Islet of Langerhans (tissue), 1 donor: ENCODE results near the gene LDLRAD3.

Source experiments
- FAIRE-seq: peaks from one replicate; lab custom pipeline; 2011; peaks lifted over from hg19 to GRCh38; lab: Jason Lieb, UNC

The LDLRAD3 gene

GRCh38 chr11:36051235-36052144 is 107.6 kb downstream of the LDLRAD3 start:
- no peak for FAIRE-seq

GRCh38 chr11:36053281-36053680 is 109.4 kb downstream of the LDLRAD3 start:
- FAIRE-seq = no peak

- FAIRE-seq = no peak
These were observed 110.0 kb downstream of the LDLRAD3 start for GRCh38 chr11:36053862-36054261.

- no peak for FAIRE-seq
These were observed 110.8 kb downstream of the LDLRAD3 start for GRCh38 chr11:36054628-36055027.

- FAIRE-seq = no peak
These were observed 112.4 kb downstream of the LDLRAD3 start for GRCh38 chr11:36056160-36056751.

GRCh38 chr11:36057379-36058042 is 113.6 kb downstream of the LDLRAD3 start:
- no peak for FAIRE-seq

- no peak for FAIRE-seq
These were observed 115.8 kb downstream of the LDLRAD3 start for GRCh38 chr11:36059660-36060059.

- no peak for FAIRE-seq
These were observed 117.1 kb downstream of the LDLRAD3 start for GRCh38 chr11:36060926-36061325.

- no peak for FAIRE-seq
These were observed 117.6 kb downstream of the LDLRAD3 start for GRCh38 chr11:36061471-36061870.

- no peak for FAIRE-seq
These were observed 119.0 kb downstream of the LDLRAD3 start for GRCh38 chr11:36062796-36063365.

GRCh38 chr11:36065436-36065835 is 121.6 kb downstream of the LDLRAD3 start:
- no peak for FAIRE-seq

- no peak for FAIRE-seq
These were observed 123.0 kb downstream of the LDLRAD3 start for GRCh38 chr11:36066891-36067290.

GRCh38 chr11:36069576-36070212 is 125.8 kb downstream of the LDLRAD3 start:
- no peak for FAIRE-seq

- FAIRE-seq = no peak
These were observed 126.5 kb downstream of the LDLRAD3 start for GRCh38 chr11:36070213-36070953.

- FAIRE-seq = no peak
These were observed 127.1 kb downstream of the LDLRAD3 start for GRCh38 chr11:36070954-36071330.

- no peak for FAIRE-seq
These were observed 128.1 kb downstream of the LDLRAD3 start for GRCh38 chr11:36071917-36072500.

GRCh38 chr11:36073411-36074203 is 129.7 kb downstream of the LDLRAD3 start:
- no peak for FAIRE-seq

- FAIRE-seq = no peak
These were observed 131.1 kb downstream of the LDLRAD3 start for GRCh38 chr11:36074941-36075431.

GRCh38 chr11:36077368-36077767 is 133.5 kb downstream of the LDLRAD3 start:
- FAIRE-seq = no peak
